K562 (cell line): ENCODE measurements around the gene ARF4. TPM values are rescaled to one million over a fixed set of nuclear protein-coding genes. Genes with fewer than 3 reads are reported as not detected.
A peak's percentile ranks its signal among the peaks of the same experiment; 100 is the strongest.

ENCODE experiments used
- ATF6 ChIP-seq: sonication (generic); formaldehyde crosslinking; IDR thresholded peaks from 2 replicates; pipeline ENCODE4 v1.4.0; 2020; ENCODE audit warnings: mild to moderate bottlenecking, missing genetic modification reagents
- BRD9 ChIP-seq: fragments of 450-650 bp; IDR thresholded peaks from 2 replicates; pipeline ENCODE4 v1.6.1; 2018; ENCODE audit warnings: low read depth; ENCODE audit not compliant: partially characterized antibody
- CREB1 ChIP-seq, 2 experiments: sonication (generic) in 1 of 2; formaldehyde crosslinking in 1 of 2; IDR thresholded peaks; 2 replicates each; pipeline versions ENCODE4 v1.6.1 to v1.8.0; 2012 to 2022; ENCODE audit warnings: inconsistent platforms in 1 of 2, mild to moderate bottlenecking in 1 of 2, missing genetic modification reagents in 1 of 2, moderate library complexity in 1 of 2
- HLTF ChIP-seq: fragments of 450-650 bp; IDR thresholded peaks from 2 replicates; pipeline ENCODE4 v1.6.1; 2016
- HMGXB4 ChIP-seq: sonication (generic); formaldehyde crosslinking; IDR thresholded peaks from 2 replicates; pipeline ENCODE4 v1.8.1; 2023; ENCODE audit warnings: mild to moderate bottlenecking, missing genetic modification reagents
- KLF16 ChIP-seq: IDR thresholded peaks from 2 replicates; pipeline ENCODE4 v1.6.1; 2016; ENCODE audit warnings: antibody characterized with exemption
- LCOR ChIP-seq: sonication (generic); formaldehyde crosslinking; IDR thresholded peaks from 2 replicates; pipeline ENCODE4 v1.8.0; 2022; ENCODE audit warnings: mild to moderate bottlenecking, missing genetic modification reagents
- NFYB ChIP-seq: IDR thresholded peaks from 2 replicates; pipeline ENCODE4 v1.6.1; 2011; ENCODE audit warnings: mild to moderate bottlenecking, moderate library complexity; ENCODE audit not compliant: insufficient read length; ENCODE audit errors: extremely low read depth
- PBX2 ChIP-seq, 2 experiments: IDR thresholded peaks in 1 of 2; conservative IDR thresholded peaks in 1 of 2; 2 replicates each; pipeline ENCODE4 v1.6.1; 2016; ENCODE audit warnings: low read depth in 2 of 2, mild to moderate bottlenecking in 1 of 2, missing compliant biosample characterization in 1 of 2, missing genetic modification characterization in 1 of 2, moderate library complexity in 1 of 2
- POLR2G ChIP-seq: fragments of 200-400 bp; formaldehyde crosslinking; IDR thresholded peaks from 2 replicates; pipeline ENCODE4 v1.6.1; 2017; ENCODE audit warnings: low read depth, mild to moderate bottlenecking, antibody characterized with exemption, low read length, moderate library complexity
- RFX7 ChIP-seq: fragments of 250-450 bp; sonication (Bioruptor Pico); IDR thresholded peaks from 2 replicates; pipeline ENCODE4 v1.5.1; 2021; ENCODE audit warnings: mild to moderate bottlenecking
- SAP30 ChIP-seq: fragments of 200-600 bp; sonication (generic); IDR thresholded peaks from 2 replicates; pipeline ENCODE4 v1.6.1; 2012; ENCODE audit warnings: borderline replicate concordance, low read depth, mild to moderate bottlenecking, moderate library complexity, low read length, control low read depth, inconsistent platforms; ENCODE audit not compliant: insufficient read depth, poor library complexity, severe bottlenecking
- SRSF1 ChIP-seq: fragments of 200-400 bp; formaldehyde crosslinking; IDR thresholded peaks from 2 replicates; pipeline ENCODE4 v1.6.1; 2017; ENCODE audit warnings: mild to moderate bottlenecking, low read depth, low read length, moderate library complexity
- TGIF2 ChIP-seq: sonication (generic); formaldehyde crosslinking; IDR thresholded peaks from 2 replicates; pipeline ENCODE4 v1.8.1; 2022; ENCODE audit warnings: mild to moderate bottlenecking, missing genetic modification reagents, moderate library complexity
- ZBTB34 ChIP-seq: fragments of 250-450 bp; sonication (Bioruptor Pico); IDR thresholded peaks from 2 replicates; pipeline ENCODE4 v1.8.0; 2021; ENCODE audit warnings: mild to moderate bottlenecking, moderate library complexity
- ZNF197 ChIP-seq: fragments of 200-800 bp; sonication (Bioruptor generic); IDR thresholded peaks from 2 replicates; pipeline ENCODE4 v1.6.1; 2016; ENCODE audit warnings: low read depth, missing genetic modification characterization, missing compliant biosample characterization
- ZNF583 ChIP-seq: fragments of 250-450 bp; sonication (Bioruptor Pico); IDR thresholded peaks from 2 replicates; pipeline ENCODE4 v1.4.0; 2020
- ZNF778 ChIP-seq: fragments of 450-650 bp; formaldehyde crosslinking; IDR thresholded peaks from 2 replicates; pipeline ENCODE4 v1.4.0; 2020; ENCODE audit warnings: mild to moderate bottlenecking, moderate library complexity
- polyA plus RNA-seq, 8 experiments: library from polyadenylated mRNA; depleted of rRNA in 4 of 8; stranded (reverse) in 5 of 8; unstranded in 3 of 8; fragments of >200 nt; fragmentation: Nextera tagmentation in 2 of 8; fragmentation: Illumina TruSeq in 1 of 8; extraction: Ambion mirVana in 2 of 8; extraction: Trizol in 1 of 8; gene quantifications; 2 replicates each; pipeline versions ENCODE4 v1.2.1 to v1.2.3, GENCODE V29; 2011 to 2014; ENCODE audit warnings: inconsistent platforms in 1 of 8, missing spikeins in 1 of 8
- total RNA-seq, 7 experiments: library from RNA; depleted of rRNA in 6 of 7; stranded (reverse); fragments of >200 nt in 6 of 7; fragmentation: Illumina TruSeq in 2 of 7; extraction: Trizol in 2 of 7; gene quantifications; 2 replicates each; pipeline versions ENCODE4 v1.2.1 to v1.2.3, GENCODE V29; 2011 to 2021; ENCODE audit warnings: low replicate concordance in 1 of 7

ARF4 gene
- total and polyA plus RNA-seq, 9 of the 15 experiments (the other 6 are each of a cell fraction or from before 2014, with no cell fraction given): 41.1 to 273 (median 83.8) TPM

GRCh38 chr3:57555738-57556458, 41.2 kb downstream of the ARF4 start, which contains the start of gene PDE12 (continued):
- no peak; the same call in 1 of the 2 replicates for TF ChIP-seq CREB1 (IDR thresholded peaks at IDR 0.05)
- TF ChIP-seq CREB1 (CRISPR knock-in tag; IDR thresholded peaks at IDR 0.05): 0 out of 2 replicates have a peak, but pooled peaks have one; percentile 59
- TF ChIP-seq ZNF583: 0 out of 2 replicates have a peak, but pooled peaks have one; percentile 68
- TF ChIP-seq TGIF2 (CRISPR knock-in tag): no peak
- TF ChIP-seq ZBTB34: no peak
- TF ChIP-seq LCOR: no peak
- TF ChIP-seq NFYB: no peak
- TF ChIP-seq SRSF1: no peak
- no peak for TF ChIP-seq ZNF197
- TF ChIP-seq ZNF778 (CRISPR knock-in tag): no peak
- TF ChIP-seq RFX7 (CRISPR knock-in tag): no peak
- peak; percentile 75 for TF ChIP-seq SAP30
- peak; percentile 37 for TF ChIP-seq BRD9
- no peak for TF ChIP-seq PBX2 (CRISPR knock-in tag; IDR thresholded peaks at IDR 0.05; ENCODE audit: low read depth)
- TF ChIP-seq PBX2 (tag; conservative IDR thresholded peaks at IDR 0.05; ENCODE audit: low read depth): no peak
- no peak for TF ChIP-seq KLF16
- TF ChIP-seq ATF6 (CRISPR knock-in tag): 0 out of 2 replicates have a peak, but pooled peaks have one; percentile 40
- peak; percentile 98 for TF ChIP-seq POLR2G
- no peak for TF ChIP-seq HLTF
- no peak for TF ChIP-seq HMGXB4
